Esophagus squamous epithelium (tissue), 5 donors: ENCODE measurements around the gene AIG1. TPM values are rescaled to one million over a fixed set of nuclear protein-coding genes. Genes with fewer than 3 reads are reported as not detected.

Experiments used
- DNase-seq: peaks from one replicate; lab custom pipeline; 2025; lab: John Stamatoyannopoulos, UW
- H3K27ac ChIP-seq, 4 donors: fragments of 200-600 bp; sonication (generic); one replicate each; pipeline ENCODE4 v1.5.1; 2016 to 2019; ENCODE audit warnings: mild to moderate bottlenecking in 1 of 4
- H3K27me3 ChIP-seq, 4 donors: fragments of 200-600 bp; sonication (generic); 1 replicate in 3 of 4; 2 replicates in 1 of 4; pipeline versions ENCODE4 v1.5.1 to v1.6.0; 2017 to 2021; ENCODE audit warnings: antibody characterized with exemption in 1 of 4
- H3K36me3 ChIP-seq, 3 donors: fragments of 200-600 bp; sonication (generic); one replicate each; pipeline ENCODE4 v1.5.1; 2016 to 2019
- H3K4me1 ChIP-seq, 3 donors: fragments of 200-600 bp; sonication (generic); one replicate each; pipeline ENCODE4 v1.5.1; 2017 to 2019
- H3K4me3 ChIP-seq, 4 donors: fragments of 200-600 bp; sonication (generic); 1 replicate in 3 of 4; 2 replicates in 1 of 4; pipeline ENCODE4 v1.5.1; 2016 to 2019; ENCODE audit warnings: mild to moderate bottlenecking in 2 of 4, moderate library complexity in 1 of 4
- H3K9me3 ChIP-seq, 3 donors: fragments of 200-600 bp; sonication (generic); one replicate each; pipeline ENCODE4 v1.5.1; 2016 to 2019
- CTCF ChIP-seq, 6 experiments: fragments of 450-650 bp in 4 of 6; fragments of 200-600 bp in 2 of 6; sonication (generic) in 2 of 6; IDR thresholded peaks; one replicate each; pipeline ENCODE4 v1.5.1; 2016 to 2019; ENCODE audit warnings: antibody characterized with exemption in 6 of 6, mild to moderate bottlenecking in 4 of 6, moderate library complexity in 4 of 6
- POLR2A ChIP-seq, 4 donors: fragments of 450-650 bp; IDR thresholded peaks; one replicate each; pipeline ENCODE4 v1.6.1; 2017; ENCODE audit warnings: antibody characterized with exemption in 4 of 4, mild to moderate bottlenecking in 4 of 4, moderate library complexity in 3 of 4
- WGBS, 2 donors: methylation state at CpG; one replicate each; pipeline ENCODE4 v1.1.5; 2018; 5-methylcytosine and 5-hydroxymethylcytosine counted together
- intact Hi-C: fragments of 100-400 bp; cut with DNase I; formaldehyde crosslinking; loops from one replicate; pipeline ENCODE4 v1.15.0; 2022
- total RNA-seq, 4 donors: library from RNA; depleted of rRNA; stranded (reverse); fragments of >200 nt; gene quantifications; one replicate each; pipeline ENCODE4 v1.1.0, GENCODE V29; 2016
- donor health status: DM: yes; HTN: yes; CAD: no.

The AIG1 gene
- total RNA-seq, 4 donors from 2014 or later = 29.1 to 30.5 (median 29.9) TPM

GRCh38 chr6:143179096-143179495 is 118.4 kb downstream of the AIG1 start:
- 91 to 96% methylated on average over 3 of the region's 3 CpGs for WGBS, 2 donors
- no peaks in the 10 kb centered on the region for H3K9me3 ChIP-seq
- H3K36me3 ChIP-seq = peaks cover 0 to 27% (median 0%) of the 10 kb centered on the region in 3 donors
- no peak for DNase-seq
- no peak for TF ChIP-seq CTCF (IDR thresholded peaks at IDR 0.05)
- no peak for TF ChIP-seq POLR2A (IDR thresholded peaks at IDR 0.05)
- no peak overlapping the region for H3K27ac ChIP-seq
- no peaks in the 10 kb centered on the region for H3K27me3 ChIP-seq
- H3K4me3 ChIP-seq = no peak overlapping the region
- no peaks in the 10 kb centered on the region for H3K4me1 ChIP-seq
- intact Hi-C loops = no loop called here

GRCh38 chr6:143179901-143180612 is 119.4 kb downstream of the AIG1 start:
- intact Hi-C loops = no loop called here
- no peaks in the 10 kb centered on the region for H3K27me3 ChIP-seq
- no peaks in the 10 kb centered on the region for H3K9me3 ChIP-seq
- H3K4me3 ChIP-seq = no peak overlapping the region
- H3K27ac ChIP-seq = no peak overlapping the region
- peaks cover 0 to 18% (median 0%) of the 10 kb centered on the region in 3 donors for H3K36me3 ChIP-seq
- H3K4me1 ChIP-seq = no peaks in the 10 kb centered on the region
- 70 to 86% methylated on average over 3 of the region's 3 CpGs for WGBS, 2 donors
- DNase-seq = no peak
- TF ChIP-seq POLR2A (IDR thresholded peaks at IDR 0.05) = no peak
- no peak for TF ChIP-seq CTCF (IDR thresholded peaks at IDR 0.05)

GRCh38 chr6:143180826-143181225 is 120.1 kb downstream of the AIG1 start:
- 71 to 83% methylated on average over 2 of the region's 2 CpGs for WGBS, 2 donors
- no peak overlapping the region for H3K27ac ChIP-seq
- DNase-seq = no peak
- intact Hi-C loops = no loop called here
- H3K36me3 ChIP-seq = peaks cover 0 to 11% (median 0%) of the 10 kb centered on the region in 3 donors
- TF ChIP-seq POLR2A (IDR thresholded peaks at IDR 0.05) (no peak), CTCF (IDR thresholded peaks at IDR 0.05) (no peak)
- no peak overlapping the region for H3K4me3 ChIP-seq
- H3K27me3 ChIP-seq = no peaks in the 10 kb centered on the region
- no peaks in the 10 kb centered on the region for H3K9me3 ChIP-seq
- no peaks in the 10 kb centered on the region for H3K4me1 ChIP-seq

GRCh38 chr6:143183666-143184065 is 123.0 kb downstream of the AIG1 start:
- Histone ChIP-seq H3K27me3 (no peaks in the 10 kb centered on the region), H3K4me1 (peaks cover 0 to 14% (median 0%) of the 10 kb centered on the region in 3 donors), H3K4me3 (no peak overlapping the region), H3K27ac (no peak overlapping the region), H3K36me3 (peaks cover 0 to 13% (median 0%) of the 10 kb centered on the region in 3 donors), H3K9me3 (no peaks in the 10 kb centered on the region)
- TF ChIP-seq POLR2A (IDR thresholded peaks at IDR 0.05) = no peak
- TF ChIP-seq CTCF (IDR thresholded peaks at IDR 0.05) = no peak
- intact Hi-C loops = no loop called here
- no peak for DNase-seq

GRCh38 chr6:143185288-143185687 is 124.6 kb downstream of the AIG1 start:
- no peak overlapping the region for H3K4me3 ChIP-seq
- intact Hi-C loops = no loop called here
- no peak overlapping the region for H3K27ac ChIP-seq
- H3K4me1 ChIP-seq = peaks cover 0 to 14% (median 0%) of the 10 kb centered on the region in 3 donors
- H3K36me3 ChIP-seq = peaks cover 0 to 13% (median 0%) of the 10 kb centered on the region in 3 donors
- TF ChIP-seq POLR2A (IDR thresholded peaks at IDR 0.05) = no peak
- no peak for TF ChIP-seq CTCF (IDR thresholded peaks at IDR 0.05)
- no peaks in the 10 kb centered on the region for H3K27me3 ChIP-seq
- WGBS, 2 donors = 90 to 100% methylated on average over 2 of the region's 2 CpGs
- H3K9me3 ChIP-seq = no peaks in the 10 kb centered on the region
- DNase-seq = no peak
